GM21576 (cell line): Measurements from ENCODE around the gene SLC22A23.

Source experiments
- ATAC-seq: cut with Tn5 transposase; IDR thresholded peaks from one replicate; pipeline ENCODE4 v1.9.1; 2021; ENCODE audit warnings: mild to moderate bottlenecking, moderate library complexity; ENCODE audit not compliant: unreplicated experiment

SLC22A23 gene

DNA sequence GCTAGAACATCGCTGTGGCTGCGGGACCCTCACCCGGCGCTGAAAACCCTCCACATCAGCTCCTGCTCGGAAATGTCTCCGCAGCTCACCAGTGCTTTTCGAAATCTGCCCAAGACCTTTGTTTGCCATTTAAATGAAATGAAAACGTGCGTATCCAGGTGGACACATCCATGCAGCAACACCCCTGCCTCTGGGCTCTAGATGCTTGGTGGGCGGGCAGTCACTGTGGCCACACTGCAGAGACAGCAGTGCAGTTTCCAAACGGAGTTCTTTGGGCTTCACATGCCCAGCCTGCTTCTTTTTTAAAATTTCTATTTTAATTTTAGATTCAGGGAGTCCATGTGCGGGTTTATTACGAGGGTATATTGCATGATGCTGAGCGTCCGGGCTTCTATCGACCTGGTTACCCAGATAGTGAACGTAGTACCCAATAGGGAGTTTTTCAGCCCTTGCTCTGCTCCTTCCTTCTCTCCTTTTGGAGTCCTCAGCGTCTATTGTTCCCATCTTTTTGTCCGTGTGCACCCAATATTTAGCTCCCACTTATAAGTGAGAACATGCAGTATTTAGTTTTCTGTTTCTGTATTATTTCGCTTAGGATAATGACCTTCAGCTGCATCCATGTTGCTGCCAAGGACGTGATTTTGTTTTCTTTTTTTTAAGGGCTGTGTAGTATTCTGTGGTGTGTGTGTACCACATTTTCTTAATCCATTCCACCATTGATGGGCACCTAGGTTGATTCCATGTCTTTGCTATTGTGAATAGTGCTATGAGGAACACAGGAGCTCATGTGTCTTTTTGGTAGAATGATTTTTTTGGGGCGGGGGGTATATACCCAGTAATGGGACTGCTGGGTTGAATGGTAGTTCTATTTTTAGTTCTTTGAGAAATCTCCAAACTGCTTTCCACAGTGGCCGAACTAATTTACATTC is 224.6 kb downstream of the SLC22A23 start:
- ATAC-seq: no peak

DNA sequence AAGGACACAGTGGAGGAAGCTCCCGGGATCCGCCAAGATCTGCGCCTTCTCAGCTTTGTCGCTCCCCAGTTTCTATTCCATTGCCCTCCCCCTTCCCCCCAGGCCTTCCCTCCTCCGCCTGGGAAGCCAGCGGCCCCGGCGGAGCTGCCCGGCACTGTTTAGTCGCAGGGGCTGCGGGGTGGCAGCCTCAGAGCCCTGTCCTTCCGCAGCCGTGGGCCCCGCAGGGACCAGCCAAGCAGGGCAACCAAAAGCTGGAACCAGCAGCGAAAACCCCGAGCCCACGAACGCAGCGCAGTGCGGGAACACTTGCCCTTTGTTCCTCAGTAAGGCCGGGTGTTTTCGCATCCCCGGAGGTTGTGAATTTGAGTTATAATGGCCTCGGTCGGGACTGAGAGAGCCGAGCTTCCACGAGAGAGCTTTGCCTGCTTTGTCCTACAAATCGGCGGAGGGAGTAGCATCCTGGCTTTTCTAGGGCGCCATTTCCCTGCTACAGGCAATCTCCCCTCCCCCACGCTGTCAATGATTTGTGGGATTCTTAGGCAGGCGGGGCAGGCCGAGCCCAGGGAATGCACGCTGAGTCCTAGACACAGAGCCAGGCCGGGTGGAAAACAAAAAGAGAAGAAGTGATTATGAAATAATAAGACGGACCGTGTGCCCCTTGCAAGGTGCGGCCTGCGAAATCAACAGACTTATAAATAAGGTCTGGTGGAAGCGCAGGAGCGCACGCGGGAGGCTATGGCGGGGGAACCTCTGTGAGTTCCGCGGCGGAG is 225.4 kb downstream of the SLC22A23 start:
- no peak for ATAC-seq

DNA sequence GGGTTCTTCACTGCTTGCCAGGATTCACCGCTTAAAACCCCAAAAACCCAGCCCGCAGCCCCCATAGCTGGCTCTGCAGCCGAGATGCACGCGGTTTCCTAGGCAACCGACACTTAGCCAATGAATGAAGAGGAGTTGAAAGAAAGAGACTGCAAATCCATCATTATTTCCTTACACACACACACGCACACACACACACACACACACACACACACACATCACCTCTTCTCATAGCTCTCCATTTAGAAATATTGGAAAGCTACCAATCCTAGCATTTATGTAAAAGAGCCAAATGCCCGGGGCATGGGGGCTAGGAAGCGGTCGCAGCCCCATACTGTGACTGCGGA is 226.0 kb downstream of the SLC22A23 start:
- ATAC-seq: no peak

GRCh38 chr6:3230256-3230882 is 226.5 kb downstream of the SLC22A23 start:
- no peak for ATAC-seq

DNA sequence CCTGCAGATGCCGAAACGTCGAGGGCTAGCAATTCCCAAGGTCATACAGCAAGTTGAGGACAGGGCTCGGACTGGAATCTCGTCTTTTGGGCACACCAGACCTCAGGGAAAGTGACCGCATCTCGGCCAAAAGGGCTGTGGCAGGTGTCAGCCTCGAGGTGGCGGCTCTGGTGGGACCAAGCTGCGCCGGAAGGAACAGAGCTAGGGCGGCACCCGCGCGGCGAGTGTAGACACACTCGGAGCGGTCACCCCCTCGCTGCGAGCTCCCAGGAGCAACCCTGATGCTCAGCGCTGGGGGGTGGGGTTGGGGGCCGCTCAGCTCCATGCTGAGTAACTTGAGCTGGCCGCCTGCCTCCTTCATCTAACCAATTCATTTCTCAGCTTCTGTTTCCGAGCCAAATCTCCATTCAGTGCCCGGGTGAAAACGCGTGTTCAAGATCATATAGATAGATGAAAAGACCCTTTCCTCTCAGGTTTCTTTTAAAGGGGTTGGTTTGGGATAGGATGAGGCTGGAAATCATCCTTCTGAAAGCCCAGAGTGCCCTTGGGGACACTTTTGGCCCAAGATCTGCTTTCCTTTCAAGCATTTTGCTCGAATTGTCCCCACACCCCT is 227.2 kb downstream of the SLC22A23 start:
- no peak for ATAC-seq

- no peak for ATAC-seq
Measured at GRCh38 chr6:3228771-3229565, 227.9 kb downstream of the SLC22A23 start.

DNA sequence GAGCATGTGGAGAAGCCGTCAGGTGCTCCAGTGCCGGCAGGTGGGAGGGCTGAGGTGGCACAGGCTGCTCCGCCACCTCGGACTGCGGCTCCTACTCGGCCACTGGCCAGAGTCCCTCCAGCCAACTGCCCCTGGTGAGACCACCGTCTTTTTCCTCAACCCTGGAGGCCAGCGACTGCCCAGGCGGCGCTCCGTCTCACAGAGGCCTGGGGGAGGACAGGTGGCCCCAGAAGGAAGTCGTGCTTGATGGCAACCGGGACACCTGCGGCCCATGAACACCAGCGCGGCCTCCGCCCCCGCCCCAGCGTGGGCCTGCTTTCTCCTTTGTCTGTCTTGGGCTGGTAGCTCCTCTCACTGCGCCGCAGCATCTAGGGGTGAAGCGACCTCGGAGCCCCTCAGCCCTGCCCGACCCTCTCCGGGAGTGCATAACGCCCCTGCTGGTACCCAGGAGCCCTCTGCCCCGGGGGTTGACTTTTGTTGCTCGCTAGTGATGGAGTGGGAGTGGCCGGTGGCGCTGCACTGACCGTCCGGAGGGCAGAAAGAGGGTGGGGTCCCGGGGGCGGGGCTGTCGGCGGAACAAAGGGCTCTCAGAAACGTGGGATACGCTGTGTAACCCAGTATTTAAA is 228.7 kb downstream of the SLC22A23 start:
- ATAC-seq: no peak

GRCh38 chr6:3227363-3228045 is 229.3 kb downstream of the SLC22A23 start, which contains the start of gene TUBB2B:
Gene TUBB2B, minus strand, starts transcription at chr6:3227653. Its CDS starts 110 bp downstream, at chr6:3227543.
- ATAC-seq: no peak

- ATAC-seq: no peak
Measured at GRCh38 chr6:3226481-3227362, 230.1 kb downstream of the SLC22A23 start.

DNA sequence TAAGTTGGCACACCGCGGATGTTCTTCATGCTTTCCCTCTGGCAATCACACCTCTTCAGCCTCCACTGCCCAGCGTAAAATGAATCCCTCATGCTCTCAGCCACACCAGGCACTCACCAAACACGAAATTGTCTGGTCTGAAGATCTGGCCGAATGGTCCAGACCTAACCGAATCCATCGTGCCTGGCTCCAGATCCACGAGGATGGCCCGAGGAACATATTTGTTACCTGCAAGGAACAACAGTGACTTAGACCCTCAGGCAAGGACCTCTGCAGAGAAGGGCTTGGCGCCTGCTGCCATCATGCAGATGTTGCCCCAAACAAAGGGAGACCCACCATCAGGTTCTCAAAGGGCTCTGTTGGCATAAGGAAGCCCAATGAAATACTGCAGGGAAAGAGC is 230.8 kb downstream of the SLC22A23 start:
- ATAC-seq: no peak

GRCh38 chr6:3222506-3223038 is 234.3 kb downstream of the SLC22A23 start:
- no peak for ATAC-seq

GRCh38 chr6:3221578-3221977 is 235.3 kb downstream of the SLC22A23 start:
- ATAC-seq: no peak

GRCh38 chr6:3220366-3220765 is 236.5 kb downstream of the SLC22A23 start:
- ATAC-seq: no peak
